Brain microvascular endothelial cell (primary cell): ENCODE data around the gene ACTBL2.
A peak's percentile ranks its signal among the peaks of the same experiment; 100 is the strongest.

ENCODE experiments used
- DNase-seq: peaks from one replicate; pipeline ENCODE4 v3.0.0-alpha.2; 2020
- H3K27ac ChIP-seq: fragments of 250-450 bp; sonication (Bioruptor Pico); 2 replicates; pipeline ENCODE4 v1.5.1; 2020; ENCODE audit warnings: mild to moderate bottlenecking, moderate library complexity
- H3K27me3 ChIP-seq: fragments of 250-450 bp; sonication (Bioruptor Pico); replicated peaks from 2 replicates; pipeline ENCODE4 v1.5.1; 2020; ENCODE audit warnings: mild to moderate bottlenecking
- H3K36me3 ChIP-seq: fragments of 250-450 bp; sonication (Bioruptor Pico); replicated peaks from 2 replicates; pipeline ENCODE4 v1.5.1; 2020; ENCODE audit warnings: mild to moderate bottlenecking
- H3K4me3 ChIP-seq: 2 replicates; pipeline ENCODE4 v1.5.1; 2011; ENCODE audit warnings: low read depth, mild to moderate bottlenecking, control low read depth, low read length, moderate library complexity
- in situ Hi-C: cut with HindIII; loops from 2 replicates; pipeline ENCODE4 v1.10.0; 2017; ENCODE audit warnings: low sequenced_read_pairs, low pct_ligation_motif_present
- TF ChIP-seq, protein P1 (sequence below): IDR thresholded peaks from 2 replicates; pipeline ENCODE4 v1.5.1; 2011; ENCODE audit warnings: low read depth, mild to moderate bottlenecking, moderate library complexity, low read length, control low read depth, inconsistent platforms; ENCODE audit errors: missing control alignments

ACTBL2 gene

GRCh38 chr5:57455511-57456455 is 26.8 kb downstream of the ACTBL2 start:
- no peaks in the 10 kb centered on the region for H3K36me3 ChIP-seq
- TF ChIP-seq, protein P1, sequence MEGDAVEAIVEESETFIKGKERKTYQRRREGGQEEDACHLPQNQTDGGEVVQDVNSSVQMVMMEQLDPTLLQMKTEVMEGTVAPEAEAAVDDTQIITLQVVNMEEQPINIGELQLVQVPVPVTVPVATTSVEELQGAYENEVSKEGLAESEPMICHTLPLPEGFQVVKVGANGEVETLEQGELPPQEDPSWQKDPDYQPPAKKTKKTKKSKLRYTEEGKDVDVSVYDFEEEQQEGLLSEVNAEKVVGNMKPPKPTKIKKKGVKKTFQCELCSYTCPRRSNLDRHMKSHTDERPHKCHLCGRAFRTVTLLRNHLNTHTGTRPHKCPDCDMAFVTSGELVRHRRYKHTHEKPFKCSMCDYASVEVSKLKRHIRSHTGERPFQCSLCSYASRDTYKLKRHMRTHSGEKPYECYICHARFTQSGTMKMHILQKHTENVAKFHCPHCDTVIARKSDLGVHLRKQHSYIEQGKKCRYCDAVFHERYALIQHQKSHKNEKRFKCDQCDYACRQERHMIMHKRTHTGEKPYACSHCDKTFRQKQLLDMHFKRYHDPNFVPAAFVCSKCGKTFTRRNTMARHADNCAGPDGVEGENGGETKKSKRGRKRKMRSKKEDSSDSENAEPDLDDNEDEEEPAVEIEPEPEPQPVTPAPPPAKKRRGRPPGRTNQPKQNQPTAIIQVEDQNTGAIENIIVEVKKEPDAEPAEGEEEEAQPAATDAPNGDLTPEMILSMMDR = no peak
- no peak for DNase-seq
- no peak overlapping the region for H3K4me3 ChIP-seq
- H3K27me3 ChIP-seq = no peaks in the 10 kb centered on the region
- in situ Hi-C loops = no loop called here
- no peak overlapping the region for H3K27ac ChIP-seq

GRCh38 chr5:57454896-57455295 is 27.7 kb downstream of the ACTBL2 start:
- H3K4me3 ChIP-seq = no peak overlapping the region
- DNase-seq = no peak
- no peaks in the 10 kb centered on the region for H3K27me3 ChIP-seq
- no peak overlapping the region for H3K27ac ChIP-seq
- TF ChIP-seq, protein P1 = no peak
- H3K36me3 ChIP-seq = no peaks in the 10 kb centered on the region
- in situ Hi-C loops = no loop called here

DNA sequence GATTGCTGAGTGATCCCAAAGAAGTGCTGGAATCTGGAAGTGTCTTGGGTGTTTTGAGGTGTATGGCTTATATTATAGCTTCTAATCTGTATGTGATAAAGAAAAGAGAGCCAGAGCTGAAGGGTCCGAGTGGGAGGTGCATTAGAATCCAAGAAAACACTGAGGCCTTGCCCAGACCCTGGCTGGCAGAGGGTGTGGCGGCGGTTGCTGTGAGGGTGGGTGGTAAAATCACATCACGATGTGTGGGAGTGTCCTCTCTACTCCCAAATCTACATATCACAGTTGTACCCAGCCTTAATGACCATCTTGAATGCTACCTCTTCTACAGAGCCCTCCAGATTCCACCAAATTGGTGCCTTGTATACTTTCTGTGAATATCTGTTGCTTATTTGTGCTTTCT is 28.9 kb downstream of the ACTBL2 start:
- Histone ChIP-seq H3K27ac (no peak overlapping the region), H3K36me3 (no peaks in the 10 kb centered on the region), H3K27me3 (no peaks in the 10 kb centered on the region), H3K4me3 (no peak overlapping the region)
- no peak for DNase-seq
- in situ Hi-C loops = no loop called here
- TF ChIP-seq, protein P1 = no peak

DNA sequence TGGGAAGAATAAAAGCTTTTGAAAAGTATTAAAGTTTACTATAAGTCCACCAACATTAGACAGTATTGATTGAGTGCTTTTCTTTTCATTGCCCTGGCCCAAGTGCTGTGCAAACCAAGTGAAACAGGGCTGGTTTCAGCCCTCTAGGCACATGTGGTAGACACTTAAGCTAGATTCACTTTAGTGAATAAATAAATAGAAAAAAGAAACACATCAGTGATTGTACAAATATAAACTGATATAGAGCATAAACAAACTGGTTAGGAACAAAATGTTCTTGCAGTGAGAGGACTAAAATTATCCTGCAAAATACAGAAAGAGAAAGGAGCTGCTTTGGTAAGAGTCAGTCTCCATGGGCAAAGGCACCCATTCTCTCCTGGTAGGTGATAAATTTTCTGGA is 29.7 kb downstream of the ACTBL2 start:
- in situ Hi-C loops = no loop called here
- Histone ChIP-seq H3K27me3 (no peaks in the 10 kb centered on the region), H3K36me3 (no peaks in the 10 kb centered on the region), H3K27ac (no peak overlapping the region), H3K4me3 (no peak overlapping the region)
- TF ChIP-seq, protein P1 = no peak
- DNase-seq = no peak

GRCh38 chr5:57450991-57451876 is 31.4 kb downstream of the ACTBL2 start:
- peak; percentile 76 for DNase-seq

More at GRCh38 chr5:57450991-57451876, 31.4 kb downstream of the ACTBL2 start:
- Histone ChIP-seq H3K4me3 (no peak overlapping the region), H3K36me3 (no peaks in the 10 kb centered on the region), H3K27ac (peak overlapping the region; percentile 86), H3K27me3 (no peaks in the 10 kb centered on the region)
- in situ Hi-C loops = no loop called here
- TF ChIP-seq, protein P1 = no peak
